B cell (primary cell): ENCODE results near the gene PSME2. TPM values are rescaled to one million over a fixed set of nuclear protein-coding genes. Genes with fewer than 3 reads are reported as not detected.
A peak's percentile ranks its signal among the peaks of the same experiment; 100 is the strongest.

Experiments
- ATAC-seq: fragments of 200-7000 bp; cut with Tn5 transposase; one replicate; pipeline ENCODE4 v1.10.0; 2021; ENCODE audit warnings: low read depth, mild to moderate bottlenecking, moderate number of reproducible peaks, moderate library complexity
- CTCF ChIA-PET: fragments of 350-600 bp; sonication (Branson Sonifier 250); formaldehyde crosslinking; loops from one replicate; lab custom pipeline; 2021; ENCODE audit warnings: antibody characterized with exemption, inconsistent platforms; lab: Charles Lee
- POLR2A ChIA-PET: fragments of 350-600 bp; sonication (Branson Sonifier 250); formaldehyde crosslinking; loops from one replicate; lab custom pipeline; 2021; ENCODE audit warnings: antibody characterized with exemption; lab: Charles Lee
- DNase-seq: peaks from one replicate; pipeline ENCODE4 v3.0.0; 2013
- H2AFZ ChIP-seq: 2 replicates; pipeline ENCODE4 v1.6.1; 2012; ENCODE audit warnings: mild to moderate bottlenecking, low read depth, low read length; ENCODE audit not compliant: insufficient read depth, poor library complexity, severe bottlenecking
- H3K27ac ChIP-seq, 2 donors: 1 replicate in 1 of 2; 2 replicates in 1 of 2; pipeline ENCODE4 v1.5.1; 2012 to 2013; ENCODE audit warnings: low read length in 2 of 2, mild to moderate bottlenecking in 2 of 2, moderate library complexity in 1 of 2
- H3K27me3 ChIP-seq, 4 experiments: fragments of 200-600 bp in 1 of 4; sonication (generic) in 1 of 4; replicated peaks in 1 of 4; 1 replicate in 2 of 4; 2 replicates in 2 of 4; pipeline versions ENCODE4 v1.6.1 to v1.7.0; 2013 to 2016; ENCODE audit warnings: low read length in 3 of 4, mild to moderate bottlenecking in 2 of 4, mixed read lengths in 1 of 4, moderate library complexity in 1 of 4; ENCODE audit not compliant: insufficient read depth in 4 of 4, control insufficient read depth in 3 of 4; ENCODE audit errors: control extremely low read depth in 1 of 4
- H3K36me3 ChIP-seq, 2 experiments: replicated peaks in 1 of 2; 1 replicate in 1 of 2; 2 replicates in 1 of 2; pipeline versions ENCODE4 v1.6.1 to v1.7.1; 2013; ENCODE audit warnings: low read length in 1 of 2; ENCODE audit not compliant: insufficient read depth in 2 of 2, control insufficient read depth in 1 of 2; ENCODE audit errors: control extremely low read depth in 1 of 2, extremely low read depth in 1 of 2
- H3K4me1 ChIP-seq, 2 donors: fragments of 200-600 bp in 1 of 2; sonication (generic) in 1 of 2; 1 replicate in 1 of 2; 2 replicates in 1 of 2; pipeline versions ENCODE4 v1.5.1 to v1.6.1; 2013 to 2017; ENCODE audit warnings: low read length in 2 of 2; ENCODE audit not compliant: control insufficient read depth in 2 of 2, insufficient read depth in 2 of 2
- H3K4me2 ChIP-seq: replicated peaks from 2 replicates; pipeline ENCODE3; 2012; ENCODE audit warnings: mild to moderate bottlenecking, low read depth, low read length; ENCODE audit not compliant: poor library complexity, severe bottlenecking
- H3K4me3 ChIP-seq, 5 experiments: fragments of 200-600 bp in 1 of 5; sonication (generic) in 1 of 5; 1 replicate in 3 of 5; 2 replicates in 2 of 5; pipeline versions ENCODE4 v1.5.1 to v1.7.0; 2011 to 2016; ENCODE audit warnings: low read length in 4 of 5, mild to moderate bottlenecking in 4 of 5, low read depth in 2 of 5, control low read depth in 1 of 5, moderate library complexity in 1 of 5; ENCODE audit not compliant: insufficient read depth in 1 of 5; ENCODE audit errors: control extremely low read depth in 1 of 5, extremely low read depth in 1 of 5
- H3K79me2 ChIP-seq: fragments of 200-600 bp; sonication (generic); one replicate; pipeline ENCODE4 v1.6.0; 2016; ENCODE audit warnings: low read length; ENCODE audit not compliant: control insufficient read depth, insufficient read depth
- H3K9ac ChIP-seq: fragments of 200-600 bp; sonication (generic); 2 replicates; pipeline ENCODE4 v1.6.1; 2017; ENCODE audit warnings: mild to moderate bottlenecking, low read length, moderate library complexity
- H3K9me3 ChIP-seq, 3 donors: one replicate each; pipeline versions ENCODE4 v1.6.1 to v1.7.1; 2013; ENCODE audit warnings: low read length in 2 of 3; ENCODE audit not compliant: control insufficient read depth in 2 of 3, insufficient read depth in 1 of 3; ENCODE audit errors: control extremely low read depth in 1 of 3
- H4K20me1 ChIP-seq: 2 replicates; pipeline ENCODE4 v1.6.0; 2012; ENCODE audit warnings: mild to moderate bottlenecking, low read length; ENCODE audit not compliant: insufficient read depth, control insufficient read depth, poor library complexity, severe bottlenecking
- H3K27ac Mint-ChIP-seq: one replicate; pipeline ENCODE4 v1.8.0; 2021; ENCODE audit warnings: mixed read lengths
- H3K27me3 Mint-ChIP-seq: one replicate; pipeline ENCODE4 v1.8.0; 2021; ENCODE audit warnings: mixed read lengths
- H3K4me1 Mint-ChIP-seq: one replicate; pipeline ENCODE4 v1.8.0; 2021; ENCODE audit warnings: mixed read lengths
- H3K4me3 Mint-ChIP-seq: one replicate; pipeline ENCODE4 v1.8.0; 2021; ENCODE audit warnings: mixed read lengths
- H3K9me3 Mint-ChIP-seq: one replicate; pipeline ENCODE4 v1.8.0; 2022; ENCODE audit warnings: mixed read lengths; ENCODE audit not compliant: insufficient read depth
- EZH2 ChIP-seq: IDR thresholded peaks from 2 replicates; pipeline ENCODE4 v1.6.1; 2012; ENCODE audit warnings: borderline replicate concordance, low read depth, mild to moderate bottlenecking, moderate library complexity, low read length; ENCODE audit not compliant: insufficient read depth, poor library complexity, severe bottlenecking
- WGBS: methylation state at CpG from one replicate; pipeline ENCODE4 v1.1.5; 2013; ENCODE audit warnings: missing lambda C conversion rate; ENCODE audit not compliant: insufficient coverage; 5-methylcytosine and 5-hydroxymethylcytosine counted together
- intact Hi-C: fragments of 100-400 bp; cut with micrococcal nuclease; formaldehyde crosslinking; loops from one replicate; pipeline ENCODE4 v1.10.0; 2022
- polyA plus RNA-seq: library from polyadenylated mRNA; depleted of rRNA; stranded (reverse); fragments of >200 nt; gene quantifications from 2 replicates; pipeline ENCODE4 v1.2.3, GENCODE V29; 2012
- total RNA-seq, 2 donors: library from RNA; stranded (reverse); fragments of 120-200 nt in 1 of 2; gene quantifications; 1 replicate in 1 of 2; 2 replicates in 1 of 2; pipeline versions ENCODE4 v1.2.3 to v1.2.4, GENCODE V29; 2013 to 2022
- TF ChIP-seq, protein P1 (sequence below): fragments of 200-600 bp; IDR thresholded peaks from one replicate; pipeline ENCODE4 v1.8.0; 2022; ENCODE audit warnings: antibody characterized with exemption, mild to moderate bottlenecking

The PSME2 gene
- total and polyA plus RNA-seq, 2 donors (not counting 1 experiment from before 2014, with no cell fraction given) = 126 to 141 TPM

DNA sequence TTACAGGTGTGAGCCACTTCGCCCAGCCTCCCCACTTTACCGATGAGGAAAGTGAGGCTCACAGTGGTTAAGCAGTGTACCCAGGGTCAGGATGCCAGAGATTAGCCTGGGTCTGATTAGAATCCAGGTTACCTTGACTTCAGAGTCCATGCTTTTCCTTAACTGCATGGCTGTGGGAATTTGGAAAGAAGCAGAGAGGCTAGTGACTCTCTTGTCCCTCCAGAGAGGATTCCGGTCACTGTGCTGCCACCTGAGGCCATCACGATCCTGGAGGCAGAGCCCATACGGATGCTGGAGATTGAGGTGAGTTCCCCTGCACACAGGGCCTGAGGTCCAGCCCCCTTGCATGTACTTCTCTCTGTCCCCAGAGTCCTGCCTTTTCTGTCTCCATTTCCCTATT, 30.2 kb upstream of the PSME2 start:
- no peaks in the 10 kb centered on the region for H3K27me3 ChIP-seq
- Mint-ChIP-seq H3K9me3 (no peaks in the 10 kb centered on the region), H3K4me1 (peaks cover 20% of the 10 kb centered on the region), H3K27me3 (no peaks in the 10 kb centered on the region), H3K4me3 (no peak overlapping the region), H3K27ac (no peak overlapping the region)
- H3K9me3 ChIP-seq = no peaks in the 10 kb centered on the region
- no peaks in the 10 kb centered on the region for H4K20me1 ChIP-seq
- DNase-seq (no peak), ATAC-seq (no peak)
- no peak overlapping the region for H3K27ac ChIP-seq
- intact Hi-C loops = no loop called here
- H3K4me3 ChIP-seq = no peak overlapping the region
- H3K4me1 ChIP-seq = peaks cover 8 to 14% of the 10 kb centered on the region in 2 donors
- peaks cover 1 to 38% of the 10 kb centered on the region in 2 experiments for H3K36me3 ChIP-seq
- no peak overlapping the region for H3K9ac ChIP-seq
- no peak for TF ChIP-seq EZH2
- TF ChIP-seq, protein P1, sequence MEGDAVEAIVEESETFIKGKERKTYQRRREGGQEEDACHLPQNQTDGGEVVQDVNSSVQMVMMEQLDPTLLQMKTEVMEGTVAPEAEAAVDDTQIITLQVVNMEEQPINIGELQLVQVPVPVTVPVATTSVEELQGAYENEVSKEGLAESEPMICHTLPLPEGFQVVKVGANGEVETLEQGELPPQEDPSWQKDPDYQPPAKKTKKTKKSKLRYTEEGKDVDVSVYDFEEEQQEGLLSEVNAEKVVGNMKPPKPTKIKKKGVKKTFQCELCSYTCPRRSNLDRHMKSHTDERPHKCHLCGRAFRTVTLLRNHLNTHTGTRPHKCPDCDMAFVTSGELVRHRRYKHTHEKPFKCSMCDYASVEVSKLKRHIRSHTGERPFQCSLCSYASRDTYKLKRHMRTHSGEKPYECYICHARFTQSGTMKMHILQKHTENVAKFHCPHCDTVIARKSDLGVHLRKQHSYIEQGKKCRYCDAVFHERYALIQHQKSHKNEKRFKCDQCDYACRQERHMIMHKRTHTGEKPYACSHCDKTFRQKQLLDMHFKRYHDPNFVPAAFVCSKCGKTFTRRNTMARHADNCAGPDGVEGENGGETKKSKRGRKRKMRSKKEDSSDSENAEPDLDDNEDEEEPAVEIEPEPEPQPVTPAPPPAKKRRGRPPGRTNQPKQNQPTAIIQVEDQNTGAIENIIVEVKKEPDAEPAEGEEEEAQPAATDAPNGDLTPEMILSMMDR = no peak
- no peaks in the 10 kb centered on the region for H3K79me2 ChIP-seq
- ChIA-PET POLR2A (interaction anchor here (0.6 to 1.7 kb wide), 2 partner anchors 16 to 66 kb away, joined by 4 to 5 read pairs; partner anchors contain the start of gene IRF9), CTCF (interaction anchor here (1.1 kb wide), 1 partner anchor 86 kb away, joined by 4 read pairs; no protein-coding TSS in a partner anchor)
- no peak overlapping the region for H2AFZ ChIP-seq
- no peak overlapping the region for H3K4me2 ChIP-seq
- 98% methylated on average over 5 of the region's 5 CpGs for WGBS

GRCh38 chr14:24172871-24173281, 26.5 kb upstream of the PSME2 start:
- WGBS = 84% methylated on average over 20 of the region's 20 CpGs
- TF ChIP-seq, protein P1 = no peak
- no peak for TF ChIP-seq EZH2
- Histone ChIP-seq H3K79me2 (no peaks in the 10 kb centered on the region), H3K9ac (peak overlapping the region; percentile 70), H3K4me2 (peak overlapping the region; percentile 92), H3K36me3 (peaks cover 0 to 18% of the 10 kb centered on the region in 2 experiments), H3K27ac (no peak overlapping the region), H3K9me3 (no peaks in the 10 kb centered on the region), H3K4me3 (no peak overlapping the region), H4K20me1 (no peaks in the 10 kb centered on the region), H3K4me1 (peaks cover 11 to 23% of the 10 kb centered on the region in 2 donors), H3K27me3 (no peaks in the 10 kb centered on the region), H2AFZ (peak overlapping the region; percentile 65)
- intact Hi-C loops = no loop called here
- CTCF ChIA-PET = interaction anchor here (0.8 to 3.1 kb wide), 3 partner anchors 12 to 63 kb away, joined by 3 to 22 read pairs (median 3); partner anchors contain the start of gene IRF9
- Mint-ChIP-seq H3K4me3 (peak overlapping the region; percentile 93), H3K4me1 (peaks cover 20% of the 10 kb centered on the region), H3K27me3 (no peaks in the 10 kb centered on the region), H3K9me3 (no peaks in the 10 kb centered on the region), H3K27ac (no peak overlapping the region)
- POLR2A ChIA-PET = interaction anchor here (2.0 kb wide), 1 partner anchor 58 kb away, joined by 4 read pairs; the partner anchor contains the start of genes DCAF11 and NRL
- DNase-seq (no peak), ATAC-seq (no peak)
